H1 (cell line): ENCODE results near the gene C2CD2L. TPM values are rescaled to one million over a fixed set of nuclear protein-coding genes. Genes with fewer than 3 reads are reported as not detected.
"Not testable (repeated sequence)": the region's sequence is repeated elsewhere in the genome, so short reads cannot be mapped to it uniquely, and the experiment has no call there.

ENCODE experiments used
- CTCF ChIA-PET: fragments of 300-600 bp; sonication (Branson Sonifier 250); formaldehyde crosslinking; loops from one replicate; lab custom pipeline; 2021; ENCODE audit not compliant: partially characterized antibody; lab: Charles Lee
- POLR2A ChIA-PET: fragments of 300-600 bp; sonication (Branson Sonifier 250); formaldehyde crosslinking; loops from one replicate; lab custom pipeline; 2021; ENCODE audit warnings: inconsistent platforms; ENCODE audit not compliant: partially characterized antibody; lab: Charles Lee
- DNase-seq, 2 experiments: peaks; one replicate each; pipeline versions ENCODE4 v3.0.0 to v3.0.0-alpha.2; 2010 to 2022; ENCODE audit warnings: low spot score in 2 of 2, low read depth in 1 of 2, mixed read lengths in 1 of 2
- FAIRE-seq: peaks from 2 replicates; lab custom pipeline; 2011; peaks lifted over from hg19 to GRCh38; lab: Jason Lieb, UNC
- H2AFZ ChIP-seq: 2 replicates; pipeline ENCODE4 v1.8.1; 2012; ENCODE audit warnings: low read length, inconsistent platforms
- H2AK5ac ChIP-seq: 2 replicates; pipeline ENCODE4 v1.6.1; 2013; ENCODE audit warnings: low read depth, low read length
- H2BK120ac ChIP-seq: replicated peaks from 2 replicates; pipeline ENCODE3; 2013; ENCODE audit warnings: low read depth, low read length, inconsistent platforms
- H2BK12ac ChIP-seq: 2 replicates; pipeline ENCODE4 v1.6.1; 2013; ENCODE audit warnings: low read depth, low read length
- H2BK15ac ChIP-seq: 2 replicates; pipeline ENCODE4 v1.6.1; 2013; ENCODE audit warnings: low read length
- H2BK20ac ChIP-seq: 2 replicates; pipeline ENCODE4 v1.6.1; 2013; ENCODE audit warnings: low read length
- H2BK5ac ChIP-seq: 2 replicates; pipeline ENCODE4 v1.6.1; 2013; ENCODE audit warnings: low read depth, low read length
- H3K14ac ChIP-seq: 2 replicates; pipeline ENCODE4 v1.6.1; 2013; ENCODE audit warnings: inconsistent platforms; ENCODE audit not compliant: insufficient read length
- H3K18ac ChIP-seq: 2 replicates; pipeline ENCODE4 v1.6.1; 2013; ENCODE audit warnings: low read length; ENCODE audit errors: extremely low read depth
- H3K23ac ChIP-seq: 2 replicates; pipeline ENCODE4 v1.6.1; 2013; ENCODE audit warnings: inconsistent platforms; ENCODE audit not compliant: insufficient read length
- H3K23me2 ChIP-seq: 2 replicates; pipeline ENCODE4 v1.6.1; 2013; ENCODE audit warnings: low read depth, low read length
- H3K27ac ChIP-seq: 2 replicates; pipeline ENCODE4 v1.6.1; 2011; ENCODE audit warnings: low read depth, low read length, inconsistent platforms
- H3K27me3 ChIP-seq, 4 experiments: replicated peaks in 1 of 4; 1 replicate in 1 of 4; 2 replicates in 3 of 4; pipeline versions ENCODE4 v1.6.1 to v1.8.1; 2011 to 2013; ENCODE audit warnings: low read length in 3 of 4, mild to moderate bottlenecking in 3 of 4, inconsistent platforms in 2 of 4, mixed read lengths in 2 of 4, moderate library complexity in 1 of 4; ENCODE audit not compliant: control insufficient read depth in 3 of 4, insufficient read depth in 3 of 4; ENCODE audit errors: extremely low read depth in 1 of 4
- H3K36me3 ChIP-seq, 4 experiments: 2 replicates each; pipeline versions ENCODE4 v1.6.1 to v1.8.1; 2011 to 2013; ENCODE audit warnings: mild to moderate bottlenecking in 4 of 4, low read length in 3 of 4, moderate library complexity in 2 of 4, control low read depth in 1 of 4, inconsistent platforms in 1 of 4; ENCODE audit not compliant: insufficient read depth in 4 of 4, control insufficient read depth in 2 of 4
- H3K4ac ChIP-seq: replicated peaks from 2 replicates; pipeline ENCODE3; 2013; ENCODE audit warnings: low read length, low read depth, mixed read lengths, inconsistent platforms; ENCODE audit not compliant: insufficient read length
- H3K4me1 ChIP-seq, 4 experiments: replicated peaks in 1 of 4; 1 replicate in 1 of 4; 2 replicates in 3 of 4; pipeline versions ENCODE4 v1.6.1 to v1.8.1; 2011 to 2013; ENCODE audit warnings: low read length in 3 of 4, inconsistent platforms in 2 of 4, mixed read lengths in 1 of 4; ENCODE audit not compliant: insufficient read depth in 4 of 4, control insufficient read depth in 3 of 4
- H3K4me2 ChIP-seq, 2 experiments: 2 replicates each; pipeline versions ENCODE4 v1.6.1 to v1.8.1; 2011 to 2013; ENCODE audit warnings: low read depth in 2 of 2, low read length in 2 of 2, control low read depth in 1 of 2, inconsistent platforms in 1 of 2, mild to moderate bottlenecking in 1 of 2; ENCODE audit not compliant: insufficient read depth in 1 of 2
- H3K4me3 ChIP-seq, 4 experiments: fragments of 200-600, 300-600 bp in 1 of 4; sonication (generic), shearing (Covaris generic), sonication (Bioruptor Twin) in 1 of 4; 2 replicates each; pipeline versions ENCODE4 v1.5.1 to v1.8.1; 2011 to 2016; ENCODE audit warnings: low read length in 4 of 4, low read depth in 3 of 4, control low read depth in 2 of 4, inconsistent platforms in 2 of 4, mild to moderate bottlenecking in 2 of 4, mixed read lengths in 1 of 4, moderate library complexity in 1 of 4; ENCODE audit not compliant: insufficient read depth in 2 of 4; ENCODE audit errors: extremely low read depth in 1 of 4
- H3K56ac ChIP-seq: replicated peaks from 2 replicates; pipeline ENCODE3; 2013; ENCODE audit warnings: low read depth, mild to moderate bottlenecking, mixed read lengths, low read length, inconsistent platforms; ENCODE audit not compliant: insufficient read length
- H3K79me1 ChIP-seq: 2 replicates; pipeline ENCODE4 v1.6.1; 2013; ENCODE audit warnings: low read depth, low read length, control low read depth
- H3K79me2 ChIP-seq, 2 experiments: 2 replicates each; pipeline versions ENCODE4 v1.6.1 to v1.8.1; 2012 to 2013; ENCODE audit warnings: low read length in 2 of 2, mild to moderate bottlenecking in 2 of 2, inconsistent platforms in 1 of 2; ENCODE audit not compliant: insufficient read depth in 2 of 2, control insufficient read depth in 1 of 2
- H3K9ac ChIP-seq, 4 experiments: replicated peaks in 1 of 4; 1 replicate in 1 of 4; 2 replicates in 3 of 4; pipeline versions ENCODE4 v1.6.1 to v1.8.1; 2011 to 2013; ENCODE audit warnings: low read depth in 3 of 4, low read length in 3 of 4, control low read depth in 2 of 4, mild to moderate bottlenecking in 2 of 4, moderate library complexity in 2 of 4, inconsistent platforms in 1 of 4; ENCODE audit errors: extremely low read depth in 1 of 4
- H3K9me3 ChIP-seq, 2 experiments: 2 replicates each; pipeline versions ENCODE4 v1.6.1 to v1.8.1; 2012 to 2013; ENCODE audit warnings: mild to moderate bottlenecking in 2 of 2, moderate library complexity in 2 of 2, control low read depth in 1 of 2, inconsistent platforms in 1 of 2, low read depth in 1 of 2, low read length in 1 of 2, mixed read lengths in 1 of 2; ENCODE audit not compliant: insufficient read depth in 2 of 2
- H4K20me1 ChIP-seq, 2 experiments: replicated peaks in 1 of 2; 2 replicates each; pipeline versions ENCODE3 to v1.8.1; 2011 to 2013; ENCODE audit warnings: inconsistent platforms in 2 of 2, low read length in 2 of 2, mild to moderate bottlenecking in 1 of 2; ENCODE audit not compliant: insufficient read depth in 2 of 2, control insufficient read depth in 1 of 2
- H4K5ac ChIP-seq: 2 replicates; pipeline ENCODE4 v1.6.1; 2013; ENCODE audit warnings: low read length, low read depth, mixed read lengths, inconsistent platforms; ENCODE audit not compliant: insufficient read length
- H4K8ac ChIP-seq: 2 replicates; pipeline ENCODE4 v1.8.0; 2013; ENCODE audit warnings: mild to moderate bottlenecking, moderate library complexity, low read length, inconsistent platforms; ENCODE audit not compliant: insufficient read depth; ENCODE audit errors: extremely low read depth
- H4K91ac ChIP-seq: replicated peaks from 2 replicates; pipeline ENCODE3; 2013; ENCODE audit warnings: low read length, mixed read lengths, inconsistent platforms; ENCODE audit not compliant: insufficient read length
- WGBS, 2 experiments: shearing (Covaris generic) in 1 of 2; methylation state at CpG; one replicate each; pipeline versions ENCODE4 v1.1.6 to v1.1.7; 2013 to 2015; ENCODE audit warnings: low lambda C conversion rate in 2 of 2, mixed read lengths in 2 of 2, inconsistent platforms in 1 of 2, low coverage in 1 of 2, missing lambda C conversion rate in 1 of 2; ENCODE audit not compliant: insufficient replicate concordance in 2 of 2, insufficient coverage in 1 of 2, insufficient read length in 1 of 2; ENCODE audit errors: extremely low coverage in 1 of 2, missing lambda C conversion rate in 1 of 2; 5-methylcytosine and 5-hydroxymethylcytosine counted together
- polyA plus RNA-seq, 7 experiments: library from polyadenylated mRNA; depleted of rRNA in 3 of 7; stranded (reverse) in 5 of 7; unstranded in 2 of 7; fragments of >200 nt in 5 of 7; fragments of 200-250 nt in 2 of 7; gene quantifications; 1 replicate in 5 of 7; 2 replicates in 1 of 7; 4 replicates in 1 of 7; pipeline versions ENCODE4 v1.2.1 to v1.2.3, GENCODE V29; 2011 to 2013; ENCODE audit warnings: missing spikeins in 2 of 7, mixed read lengths in 2 of 7
- total RNA-seq: library from RNA; stranded (reverse); fragmentation: NEBNext Ultra II Directional; extraction: Animal tissue kit (Norgen Biotek cat#: 25700); gene quantifications from 2 replicates; pipeline ENCODE4 v1.2.1, GENCODE V29; 2021

C2CD2L gene
- total and polyA plus RNA-seq, 2 of the 8 experiments (the other 6 are each of a cell fraction or from before 2014, with no cell fraction given) = 2.5 to 4.0 TPM

GRCh38 chr11:119167077-119167458 is 59.9 kb downstream of the C2CD2L start:
- POLR2A ChIA-PET = interaction anchor here (0.8 to 6.3 kb wide), 3 partner anchors 9 to 17 kb away, joined by 3 to 58 read pairs (median 3); partner anchors contain the start of gene ABCG4

More at GRCh38 chr11:119167077-119167458, 59.9 kb downstream of the C2CD2L start:
- WGBS, 2 experiments = 83% methylated on average over 8 of the region's 10 CpGs; no CpG with 5 or more reads in 1 of the 2 experiments
- not testable (repeated sequence) for H2BK12ac ChIP-seq, H3K4me1 ChIP-seq, H3K4me2 ChIP-seq, H4K20me1 ChIP-seq, FAIRE-seq, H2BK15ac ChIP-seq, H3K9me3 ChIP-seq, H3K36me3 ChIP-seq, H3K18ac ChIP-seq, DNase-seq, H2BK120ac ChIP-seq, H3K23ac ChIP-seq, H3K56ac ChIP-seq, H3K79me2 ChIP-seq, H3K27me3 ChIP-seq, H2BK20ac ChIP-seq, H3K4me3 ChIP-seq, H3K4ac ChIP-seq, H4K8ac ChIP-seq, H2AK5ac ChIP-seq, H4K5ac ChIP-seq, H3K79me1 ChIP-seq, H3K27ac ChIP-seq, H2BK5ac ChIP-seq, H2AFZ ChIP-seq, H3K9ac ChIP-seq, H3K14ac ChIP-seq, H4K91ac ChIP-seq, H3K23me2 ChIP-seq
- CTCF ChIA-PET = interaction anchor here (0.6 to 24.3 kb wide), 11 partner anchors 9 to 67 kb away, joined by 3 to 389 read pairs (median 3); partner anchors contain the start of gene ABCG4
